ENCODE measurements around the gene ANKRD55. TPM values are rescaled to one million over a fixed set of nuclear protein-coding genes. Genes with fewer than 3 reads are reported as not detected.

Gene ANKRD55
- total RNA-seq, 1 experiment from 2014 or later: not detected

GRCh38 chr5:56195016-56195415 lies 38.1 kb downstream of the ANKRD55 start:
- DNase-seq (ENCODE audit: low spot score) (no peak), ATAC-seq (no peak)
- H3K27ac Mint-ChIP-seq: no peak overlapping the region
- H3K9me3 Mint-ChIP-seq: no peaks in the 10 kb centered on the region
- H3K4me1 Mint-ChIP-seq: peaks cover 11% of the 10 kb centered on the region
- ChIA-PET CTCF (no interaction called here), POLR2A (no interaction called here)
- H3K27me3 Mint-ChIP-seq (ENCODE audit: low read depth): no peaks in the 10 kb centered on the region
- H3K4me3 Mint-ChIP-seq: no peak overlapping the region
- H3K36me3 Mint-ChIP-seq: no peaks in the 10 kb centered on the region
- TF ChIP-seq FOXJ3 (CRISPR knock-in tag; IDR thresholded peaks at IDR 0.05; ENCODE audit: borderline replicate concordance) (no peak), ZNF219 (CRISPR knock-in tag; IDR thresholded peaks at IDR 0.05; ENCODE audit: borderline replicate concordance) (no peak), JUN (CRISPR knock-in tag; IDR thresholded peaks at IDR 0.05) (no peak), EMX1 (CRISPR knock-in tag; IDR thresholded peaks at IDR 0.05) (no peak), CTCF (IDR thresholded peaks at IDR 0.05) (no peak), CREM (CRISPR knock-in tag; IDR thresholded peaks at IDR 0.05) (no peak), NR1H2 (CRISPR knock-in tag; IDR thresholded peaks at IDR 0.05) (no peak), ETV6 (CRISPR knock-in tag; IDR thresholded peaks at IDR 0.05) (no peak), NR3C1 (CRISPR knock-in tag; conservative IDR thresholded peaks at IDR 0.05; ENCODE audit: low read depth) (no peak), ATF6 (CRISPR knock-in tag; IDR thresholded peaks at IDR 0.05) (no peak), ZNF671 (CRISPR knock-in tag; IDR thresholded peaks at IDR 0.05) (no peak), KAT7 (CRISPR knock-in tag; IDR thresholded peaks at IDR 0.05; ENCODE audit: borderline replicate concordance) (no peak)
- TF ChIP-seq, protein P1, sequence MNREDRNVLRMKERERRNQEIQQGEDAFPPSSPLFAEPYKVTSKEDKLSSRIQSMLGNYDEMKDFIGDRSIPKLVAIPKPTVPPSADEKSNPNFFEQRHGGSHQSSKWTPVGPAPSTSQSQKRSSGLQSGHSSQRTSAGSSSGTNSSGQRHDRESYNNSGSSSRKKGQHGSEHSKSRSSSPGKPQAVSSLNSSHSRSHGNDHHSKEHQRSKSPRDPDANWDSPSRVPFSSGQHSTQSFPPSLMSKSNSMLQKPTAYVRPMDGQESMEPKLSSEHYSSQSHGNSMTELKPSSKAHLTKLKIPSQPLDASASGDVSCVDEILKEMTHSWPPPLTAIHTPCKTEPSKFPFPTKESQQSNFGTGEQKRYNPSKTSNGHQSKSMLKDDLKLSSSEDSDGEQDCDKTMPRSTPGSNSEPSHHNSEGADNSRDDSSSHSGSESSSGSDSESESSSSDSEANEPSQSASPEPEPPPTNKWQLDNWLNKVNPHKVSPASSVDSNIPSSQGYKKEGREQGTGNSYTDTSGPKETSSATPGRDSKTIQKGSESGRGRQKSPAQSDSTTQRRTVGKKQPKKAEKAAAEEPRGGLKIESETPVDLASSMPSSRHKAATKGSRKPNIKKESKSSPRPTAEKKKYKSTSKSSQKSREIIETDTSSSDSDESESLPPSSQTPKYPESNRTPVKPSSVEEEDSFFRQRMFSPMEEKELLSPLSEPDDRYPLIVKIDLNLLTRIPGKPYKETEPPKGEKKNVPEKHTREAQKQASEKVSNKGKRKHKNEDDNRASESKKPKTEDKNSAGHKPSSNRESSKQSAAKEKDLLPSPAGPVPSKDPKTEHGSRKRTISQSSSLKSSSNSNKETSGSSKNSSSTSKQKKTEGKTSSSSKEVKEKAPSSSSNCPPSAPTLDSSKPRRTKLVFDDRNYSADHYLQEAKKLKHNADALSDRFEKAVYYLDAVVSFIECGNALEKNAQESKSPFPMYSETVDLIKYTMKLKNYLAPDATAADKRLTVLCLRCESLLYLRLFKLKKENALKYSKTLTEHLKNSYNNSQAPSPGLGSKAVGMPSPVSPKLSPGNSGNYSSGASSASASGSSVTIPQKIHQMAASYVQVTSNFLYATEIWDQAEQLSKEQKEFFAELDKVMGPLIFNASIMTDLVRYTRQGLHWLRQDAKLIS (CRISPR knock-in tag; IDR thresholded peaks at IDR 0.05; ENCODE audit: borderline replicate concordance): no peak

- DNase-seq (ENCODE audit: low spot score): no peak
- no peak overlapping the region for H3K4me3 Mint-ChIP-seq
- H3K36me3 Mint-ChIP-seq: no peaks in the 10 kb centered on the region
- ChIA-PET POLR2A (no interaction called here), CTCF (no interaction called here)
- H3K4me1 Mint-ChIP-seq: peaks cover 11% of the 10 kb centered on the region
- H3K27me3 Mint-ChIP-seq (ENCODE audit: low read depth): no peaks in the 10 kb centered on the region
- no peak overlapping the region for H3K27ac Mint-ChIP-seq
- no peak for ATAC-seq
- H3K9me3 Mint-ChIP-seq: peaks cover 6% of the 10 kb centered on the region; the same call in 1 of the 2 replicates
- TF ChIP-seq AR (CRISPR knock-in tag; IDR thresholded peaks at IDR 0.05): no peak
- no peak for TF ChIP-seq KAT7 (CRISPR knock-in tag; IDR thresholded peaks at IDR 0.05; ENCODE audit: borderline replicate concordance)
- no peak for TF ChIP-seq ZNF532 (CRISPR knock-in tag; IDR thresholded peaks at IDR 0.05; ENCODE audit: borderline replicate concordance)
- TF ChIP-seq ZMAT4 (CRISPR knock-in tag; IDR thresholded peaks at IDR 0.05): no peak
- no peak for TF ChIP-seq ESRRA (CRISPR knock-in tag; IDR thresholded peaks at IDR 0.05; ENCODE audit: borderline replicate concordance)
- no peak for TF ChIP-seq ELF4 (CRISPR knock-in tag; IDR thresholded peaks at IDR 0.05; ENCODE audit: low read depth)
- no peak for TF ChIP-seq HMGA2 (CRISPR knock-in tag; IDR thresholded peaks at IDR 0.05)
Observed at GRCh38 chr5:56192246-56192645, 40.9 kb downstream of the ANKRD55 start.

All from WTC11 (cell line).